CD8-positive, alpha-beta memory T cell (primary cell): ENCODE data around the gene SPINK13. TPM values are rescaled to one million over a fixed set of nuclear protein-coding genes. Genes with fewer than 3 reads are reported as not detected.

Experiments
- CTCF ChIA-PET: fragments of 350-600 bp; sonication (Branson Sonifier 250); formaldehyde crosslinking; loops from one replicate; lab custom pipeline; 2021; ENCODE audit warnings: antibody characterized with exemption; lab: Charles Lee
- POLR2A ChIA-PET: fragments of 350-600 bp; sonication (Branson Sonifier 250); formaldehyde crosslinking; loops from one replicate; lab custom pipeline; 2021; ENCODE audit warnings: antibody characterized with exemption; lab: Charles Lee
- DNase-seq, 5 donors: peaks; one replicate each; pipeline versions ENCODE4 v3.0.0 to v3.0.0-alpha.2; 2020 to 2022; ENCODE audit warnings: mixed read lengths in 1 of 5
- H3K27ac ChIP-seq: one replicate; pipeline ENCODE4 v1.7.0; 2013; ENCODE audit warnings: low read depth, mild to moderate bottlenecking, low read length, moderate library complexity
- H3K27me3 ChIP-seq: 2 replicates; pipeline ENCODE4 v1.7.0; 2013; ENCODE audit warnings: low read length, mild to moderate bottlenecking; ENCODE audit not compliant: insufficient read depth, poor library complexity, severe bottlenecking
- H3K36me3 ChIP-seq: 2 replicates; pipeline ENCODE4 v1.7.0; 2013; ENCODE audit warnings: mild to moderate bottlenecking, low read length, moderate library complexity; ENCODE audit not compliant: insufficient read depth
- H3K4me1 ChIP-seq: 2 replicates; pipeline ENCODE4 v1.7.0; 2013; ENCODE audit warnings: mild to moderate bottlenecking, low read length, moderate library complexity; ENCODE audit not compliant: insufficient read depth
- H3K4me3 ChIP-seq: 2 replicates; pipeline ENCODE4 v1.7.0; 2013; ENCODE audit warnings: mild to moderate bottlenecking, low read length
- H3K9me3 ChIP-seq: 2 replicates; pipeline ENCODE4 v1.7.0; 2013; ENCODE audit warnings: mild to moderate bottlenecking, low read length
- H3K27ac Mint-ChIP-seq, 8 donors: one replicate each; pipeline ENCODE4 v1.8.0; 2020 to 2021; ENCODE audit warnings: mixed read lengths in 8 of 8, mild to moderate bottlenecking in 6 of 8, inconsistent platforms in 3 of 8, moderate library complexity in 3 of 8
- H3K27me3 Mint-ChIP-seq, 2 donors: one replicate each; pipeline ENCODE4 v1.8.0; 2020 to 2021; ENCODE audit warnings: mixed read lengths in 2 of 2, mild to moderate bottlenecking in 1 of 2, moderate library complexity in 1 of 2
- H3K36me3 Mint-ChIP-seq, 3 donors: one replicate each; pipeline ENCODE4 v1.8.0; 2020 to 2021; ENCODE audit warnings: mixed read lengths in 3 of 3, inconsistent platforms in 1 of 3, mild to moderate bottlenecking in 1 of 3
- H3K4me1 Mint-ChIP-seq, 3 donors: one replicate each; pipeline ENCODE4 v1.8.0; 2020 to 2021; ENCODE audit warnings: mixed read lengths in 3 of 3, inconsistent platforms in 1 of 3, mild to moderate bottlenecking in 1 of 3
- H3K4me3 Mint-ChIP-seq, 7 donors: one replicate each; pipeline ENCODE4 v1.8.0; 2020 to 2021; ENCODE audit warnings: mixed read lengths in 7 of 7, mild to moderate bottlenecking in 6 of 7, moderate library complexity in 4 of 7, inconsistent platforms in 2 of 7
- H3K9me3 Mint-ChIP-seq, 5 donors: one replicate each; pipeline ENCODE4 v1.8.0; 2020 to 2022; ENCODE audit warnings: mixed read lengths in 5 of 5, mild to moderate bottlenecking in 3 of 5, moderate library complexity in 2 of 5, inconsistent platforms in 1 of 5
- polyA plus RNA-seq: library from polyadenylated mRNA; unstranded; fragments of 300-500 nt; fragmentation: Illumina TruSeq; gene quantifications from one replicate; pipeline ENCODE4 v1.2.3, GENCODE V29; 2021
- total RNA-seq, 2 experiments: library from RNA; stranded (reverse); gene quantifications; one replicate each; pipeline ENCODE4 v1.2.3, GENCODE V29; 2021

Gene SPINK13
- total and polyA plus RNA-seq, 3 experiments from 2014 or later: not detected

DNA sequence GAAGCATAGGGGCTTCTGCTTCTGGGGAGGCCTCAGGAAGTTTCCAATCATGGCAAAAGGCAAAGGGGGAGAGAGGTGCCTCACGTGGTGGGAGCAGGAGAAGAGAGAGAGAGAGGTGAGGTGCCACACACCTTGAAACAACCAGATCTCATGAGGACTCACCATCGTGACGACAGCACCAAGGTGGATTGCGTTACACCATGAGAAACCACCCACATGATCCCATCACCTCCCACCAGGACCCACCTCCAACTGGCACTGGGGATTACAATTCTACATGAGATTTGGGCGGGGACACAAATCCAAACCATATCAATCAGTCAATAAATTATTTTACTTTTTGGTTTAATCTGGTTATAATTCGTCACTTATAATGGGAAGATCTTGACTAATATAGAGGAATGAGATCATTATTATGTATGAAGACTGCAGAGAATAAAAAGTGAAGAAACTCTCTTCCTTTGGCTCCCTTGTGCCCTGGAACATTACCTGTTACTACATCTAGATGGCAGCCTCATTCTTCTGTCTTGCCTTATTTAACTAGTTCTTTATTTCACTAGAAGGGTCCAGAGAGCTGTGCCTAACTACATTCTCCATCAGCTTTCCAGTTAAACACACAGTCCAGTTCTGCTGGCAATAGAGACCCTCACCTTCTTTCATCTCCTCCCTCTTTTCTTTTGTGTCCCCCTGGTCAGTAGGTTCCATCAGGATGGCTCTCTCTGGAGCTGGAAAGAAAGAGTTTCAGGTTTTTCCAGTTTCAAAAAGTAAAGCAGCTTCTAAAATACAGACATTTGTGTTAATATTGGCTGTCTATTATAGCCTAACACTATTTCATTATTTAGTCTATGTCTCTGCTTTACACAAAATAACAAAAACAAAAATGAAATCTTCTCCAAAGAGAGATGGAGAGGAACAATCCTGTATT, 21.9 kb downstream of the SPINK13 start:
- no peak overlapping the region for H3K4me3 Mint-ChIP-seq
- Histone ChIP-seq H3K9me3 (no peaks in the 10 kb centered on the region), H3K27me3 (no peaks in the 10 kb centered on the region), H3K27ac (no peak overlapping the region), H3K4me3 (no peak overlapping the region), H3K4me1 (no peaks in the 10 kb centered on the region), H3K36me3 (no peaks in the 10 kb centered on the region)
- no peak for DNase-seq
- H3K27me3 Mint-ChIP-seq: peaks cover 4 to 9% of the 10 kb centered on the region in 2 donors
- ChIA-PET CTCF (no interaction called here), POLR2A (no interaction called here)
- H3K9me3 Mint-ChIP-seq: no peaks in the 10 kb centered on the region
- H3K27ac Mint-ChIP-seq: no peak overlapping the region
- no peaks in the 10 kb centered on the region for H3K36me3 Mint-ChIP-seq
- H3K4me1 Mint-ChIP-seq: no peaks in the 10 kb centered on the region

DNA sequence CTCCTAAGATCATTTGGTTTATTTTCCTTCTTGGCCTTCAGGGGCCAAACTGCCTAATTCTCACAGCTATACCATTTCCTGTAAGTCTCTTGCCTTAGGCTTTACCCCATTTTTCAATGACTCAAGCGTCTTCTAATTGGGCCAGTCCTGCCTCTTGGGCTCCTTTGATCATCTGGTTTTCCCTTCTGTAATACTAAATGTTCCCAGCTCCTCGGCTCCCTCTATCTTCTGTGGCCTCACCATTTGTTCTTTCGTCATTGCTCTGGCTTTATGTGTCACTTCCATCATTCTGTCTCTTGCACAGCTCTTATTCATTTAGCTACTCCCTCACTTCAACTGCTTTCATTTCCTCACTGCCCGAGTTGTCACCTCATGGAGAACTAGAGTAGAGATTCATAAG, 29.1 kb downstream of the SPINK13 start:
- H3K9me3 Mint-ChIP-seq: no peaks in the 10 kb centered on the region
- peaks cover 0 to 6% (median 5%) of the 10 kb centered on the region in 3 donors for H3K4me1 Mint-ChIP-seq
- no peak for DNase-seq
- H3K27me3 Mint-ChIP-seq: no peaks in the 10 kb centered on the region
- no peak overlapping the region for H3K4me3 Mint-ChIP-seq
- no peak overlapping the region for H3K27ac Mint-ChIP-seq
- Histone ChIP-seq H3K4me3 (no peak overlapping the region), H3K9me3 (no peaks in the 10 kb centered on the region), H3K27ac (no peak overlapping the region), H3K4me1 (no peaks in the 10 kb centered on the region), H3K36me3 (no peaks in the 10 kb centered on the region), H3K27me3 (no peaks in the 10 kb centered on the region)
- CTCF ChIA-PET: no interaction called here
- no peaks in the 10 kb centered on the region for H3K36me3 Mint-ChIP-seq
- POLR2A ChIA-PET: no interaction called here

DNA sequence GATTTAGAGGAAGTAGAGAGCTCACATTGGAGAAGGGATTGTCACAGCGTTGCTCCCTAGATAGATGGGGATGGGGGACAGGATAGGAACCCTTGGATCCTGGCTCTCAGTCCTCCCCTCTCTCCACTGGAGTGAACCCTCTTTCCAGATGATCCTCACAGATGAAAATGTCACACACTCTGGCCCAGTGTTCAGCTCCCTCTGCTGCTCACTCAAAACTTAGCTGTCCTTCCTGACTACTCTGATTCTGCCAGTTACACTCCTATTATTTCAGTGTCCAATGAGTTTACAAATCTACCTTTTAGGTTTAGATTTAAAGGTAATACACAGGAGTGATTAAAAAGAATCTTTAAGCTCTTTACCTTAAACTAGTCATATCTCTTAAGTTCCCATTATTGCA, 37.9 kb downstream of the SPINK13 start:
- Mint-ChIP-seq H3K9me3 (peaks cover 0 to 11% (median 6%) of the 10 kb centered on the region in 5 donors), H3K4me1 (no peaks in the 10 kb centered on the region), H3K27me3 (peaks cover 6 to 25% of the 10 kb centered on the region in 2 donors), H3K27ac (no peak overlapping the region), H3K36me3 (peaks cover 0 to 10% (median 0%) of the 10 kb centered on the region in 3 donors), H3K4me3 (no peak overlapping the region)
- ChIA-PET POLR2A (no interaction called here), CTCF (interaction anchor here (0.8 kb wide), 1 partner anchor 68 kb away, joined by 3 read pairs; no protein-coding TSS in a partner anchor)
- Histone ChIP-seq H3K27ac (no peak overlapping the region), H3K9me3 (no peaks in the 10 kb centered on the region), H3K4me1 (no peaks in the 10 kb centered on the region), H3K4me3 (no peak overlapping the region), H3K27me3 (no peaks in the 10 kb centered on the region), H3K36me3 (no peaks in the 10 kb centered on the region)
- no peak for DNase-seq

DNA sequence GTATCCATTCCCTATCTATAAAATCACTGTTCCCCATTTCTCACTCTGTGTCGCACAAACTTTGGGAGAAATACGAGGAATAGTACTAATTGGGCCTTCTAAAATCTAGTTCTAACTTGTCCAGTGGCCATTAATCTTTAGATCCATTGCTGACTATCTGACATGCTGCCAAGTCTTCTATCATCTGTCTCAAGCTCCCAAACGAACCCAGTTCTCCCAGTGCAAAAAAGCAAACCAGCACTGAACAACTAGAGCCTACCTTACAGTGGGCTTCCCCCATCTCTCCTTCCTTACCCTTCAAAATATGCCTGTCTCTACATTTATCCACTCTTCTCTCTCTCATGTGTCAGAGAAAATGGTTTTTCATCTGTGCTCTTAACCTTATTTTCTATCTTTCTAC, 40.4 kb downstream of the SPINK13 start:
- no peaks in the 10 kb centered on the region for H3K4me1 ChIP-seq
- Mint-ChIP-seq H3K4me3 (no peak overlapping the region), H3K9me3 (peaks cover 0 to 11% (median 6%) of the 10 kb centered on the region in 5 donors), H3K4me1 (no peaks in the 10 kb centered on the region), H3K27ac (no peak overlapping the region), H3K36me3 (peaks cover 0 to 10% (median 0%) of the 10 kb centered on the region in 3 donors), H3K27me3 (peaks cover 9 to 28% of the 10 kb centered on the region in 2 donors)
- no peak for DNase-seq
- H3K27me3 ChIP-seq: no peaks in the 10 kb centered on the region
- no peaks in the 10 kb centered on the region for H3K36me3 ChIP-seq
- H3K27ac ChIP-seq: no peak overlapping the region
- ChIA-PET POLR2A (no interaction called here), CTCF (no interaction called here)
- H3K4me3 ChIP-seq: no peak overlapping the region
- no peaks in the 10 kb centered on the region for H3K9me3 ChIP-seq

DNA sequence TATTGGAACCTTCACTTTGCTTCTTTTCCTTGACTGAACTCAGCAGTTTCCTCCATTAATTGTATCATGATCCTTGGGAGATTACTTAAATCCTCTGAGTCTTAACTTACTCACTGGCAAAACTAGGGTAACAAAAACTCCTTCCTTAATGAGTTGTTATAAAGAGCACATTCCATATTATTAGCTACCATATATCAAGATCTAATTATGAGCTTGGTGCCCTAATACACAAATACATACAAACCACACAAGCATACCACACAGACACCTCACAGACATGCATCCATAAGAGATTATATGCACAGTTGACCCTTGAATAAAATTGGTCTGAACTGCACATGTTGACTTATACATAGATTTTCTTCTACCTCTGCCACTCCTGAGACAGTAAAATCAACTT, 41.2 kb downstream of the SPINK13 start:
- Mint-ChIP-seq H3K4me3 (no peak overlapping the region), H3K4me1 (no peaks in the 10 kb centered on the region), H3K27ac (no peak overlapping the region), H3K36me3 (peaks cover 0 to 10% (median 0%) of the 10 kb centered on the region in 3 donors), H3K27me3 (peaks cover 9 to 28% of the 10 kb centered on the region in 2 donors), H3K9me3 (peaks cover 0 to 11% (median 6%) of the 10 kb centered on the region in 5 donors)
- no peaks in the 10 kb centered on the region for H3K9me3 ChIP-seq
- H3K4me3 ChIP-seq: no peak overlapping the region
- ChIA-PET POLR2A (no interaction called here), CTCF (no interaction called here)
- no peaks in the 10 kb centered on the region for H3K4me1 ChIP-seq
- DNase-seq: no peak
- no peaks in the 10 kb centered on the region for H3K36me3 ChIP-seq
- H3K27me3 ChIP-seq: no peaks in the 10 kb centered on the region
- H3K27ac ChIP-seq: no peak overlapping the region

DNA sequence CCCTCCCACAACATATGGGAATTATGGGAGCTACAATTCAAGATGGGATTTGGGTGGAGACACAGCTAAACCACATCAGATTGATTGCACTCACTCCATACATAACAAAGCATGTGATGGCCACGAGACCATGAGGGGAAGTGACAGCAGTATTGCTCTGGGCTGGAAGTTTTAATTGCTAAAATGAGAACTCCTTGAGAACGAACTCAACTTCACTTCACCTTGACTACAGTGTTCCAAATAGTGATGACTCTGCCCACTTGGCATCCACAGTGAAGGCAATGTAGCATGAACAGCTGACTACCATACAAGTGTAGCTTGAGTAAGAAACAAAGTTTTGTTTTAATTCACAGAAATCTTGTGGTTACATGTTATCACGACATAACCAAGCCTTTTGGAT, 42.9 kb downstream of the SPINK13 start:
- Histone ChIP-seq H3K27ac (no peak overlapping the region), H3K27me3 (no peaks in the 10 kb centered on the region), H3K36me3 (no peaks in the 10 kb centered on the region), H3K4me3 (no peak overlapping the region), H3K9me3 (no peaks in the 10 kb centered on the region), H3K4me1 (no peaks in the 10 kb centered on the region)
- POLR2A ChIA-PET: no interaction called here
- DNase-seq: no peak
- Mint-ChIP-seq H3K27me3 (peaks cover 9 to 27% of the 10 kb centered on the region in 2 donors), H3K9me3 (peaks cover 0 to 11% (median 6%) of the 10 kb centered on the region in 5 donors), H3K4me1 (no peaks in the 10 kb centered on the region), H3K4me3 (no peak overlapping the region), H3K36me3 (peaks cover 0 to 10% (median 0%) of the 10 kb centered on the region in 3 donors), H3K27ac (no peak overlapping the region)
- CTCF ChIA-PET: no interaction called here

DNA sequence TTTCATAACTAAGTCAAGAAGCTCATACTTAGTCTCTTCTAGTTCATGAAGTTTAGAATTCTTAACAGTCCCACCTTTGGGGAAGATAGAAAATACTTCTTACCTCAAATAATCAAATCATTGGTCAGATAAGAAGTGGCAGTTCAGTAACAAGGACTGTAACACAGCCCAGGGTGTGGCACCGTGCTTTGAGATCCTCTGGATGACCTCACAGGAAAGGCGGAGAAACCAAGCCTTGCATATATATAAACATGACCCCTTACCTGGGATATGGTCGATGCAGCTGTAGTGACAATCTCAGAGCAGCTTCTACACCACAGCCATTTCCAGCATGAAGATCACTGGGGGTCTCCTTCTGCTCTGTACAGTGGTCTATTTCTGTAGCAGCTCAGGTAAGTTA, 43.6 kb downstream of the SPINK13 start, which contains the start of gene SPINK7:
TSS of gene SPINK7 (plus strand) at position 271 of the 400 bp plus-strand sequence. CDS start at position 332, 61 bp downstream.
- no peaks in the 10 kb centered on the region for H3K4me1 ChIP-seq
- H3K36me3 ChIP-seq: no peaks in the 10 kb centered on the region
- peaks cover 11 to 21% of the 10 kb centered on the region in 2 donors for H3K27me3 Mint-ChIP-seq
- no peak for DNase-seq
- ChIA-PET POLR2A (no interaction called here), CTCF (no interaction called here)
- H3K4me3 ChIP-seq: no peak within 1 kb of the TSS
- no peak within 1 kb of the TSS for H3K4me3 Mint-ChIP-seq
- no peak within 1 kb of the TSS for H3K27ac ChIP-seq
- H3K27me3 ChIP-seq: no peaks in the 10 kb centered on the region
- H3K4me1 Mint-ChIP-seq: no peaks in the 10 kb centered on the region
- no peak within 1 kb of the TSS for H3K27ac Mint-ChIP-seq
- peaks cover 0 to 10% (median 0%) of the 10 kb centered on the region in 3 donors for H3K36me3 Mint-ChIP-seq
- H3K9me3 ChIP-seq: no peaks in the 10 kb centered on the region
- peaks cover 0 to 13% (median 6%) of the 10 kb centered on the region in 5 donors for H3K9me3 Mint-ChIP-seq

DNA sequence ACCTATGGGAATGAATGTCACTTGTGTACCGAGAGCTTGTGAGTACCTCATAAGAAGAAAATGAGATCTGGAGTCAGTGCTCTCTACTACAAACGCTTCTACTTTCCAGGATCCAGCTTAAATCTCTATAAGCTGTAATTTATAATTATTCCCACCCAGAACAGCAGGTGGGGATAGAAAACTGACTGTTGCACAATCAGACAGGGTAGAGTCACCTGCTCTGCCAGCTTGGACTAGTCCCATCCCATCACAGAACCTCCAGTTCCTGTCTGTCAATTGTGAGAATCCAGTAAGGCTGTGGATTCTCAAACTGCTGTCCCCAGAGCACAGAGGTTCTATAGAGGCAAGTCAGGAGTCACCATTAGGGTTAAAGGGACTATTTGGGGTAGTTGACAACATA, 45.6 kb downstream of the SPINK13 start:
- Histone ChIP-seq H3K4me3 (no peak overlapping the region), H3K4me1 (no peaks in the 10 kb centered on the region), H3K27ac (no peak overlapping the region), H3K9me3 (no peaks in the 10 kb centered on the region), H3K36me3 (no peaks in the 10 kb centered on the region), H3K27me3 (no peaks in the 10 kb centered on the region)
- POLR2A ChIA-PET: no interaction called here
- Mint-ChIP-seq H3K9me3 (peaks cover 0 to 9% (median 6%) of the 10 kb centered on the region in 5 donors), H3K27me3 (peaks cover 7 to 11% of the 10 kb centered on the region in 2 donors), H3K4me3 (no peak overlapping the region), H3K4me1 (no peaks in the 10 kb centered on the region), H3K36me3 (peaks cover 0 to 4% (median 0%) of the 10 kb centered on the region in 3 donors), H3K27ac (no peak overlapping the region)
- CTCF ChIA-PET: interaction anchor here (1.3 to 1.5 kb wide), 2 partner anchors 61 to 417 kb away, joined by 3 to 5 read pairs; no protein-coding TSS in a partner anchor
- DNase-seq: no peak
